Measurements from ENCODE around the gene IZUMO1.

DNA sequence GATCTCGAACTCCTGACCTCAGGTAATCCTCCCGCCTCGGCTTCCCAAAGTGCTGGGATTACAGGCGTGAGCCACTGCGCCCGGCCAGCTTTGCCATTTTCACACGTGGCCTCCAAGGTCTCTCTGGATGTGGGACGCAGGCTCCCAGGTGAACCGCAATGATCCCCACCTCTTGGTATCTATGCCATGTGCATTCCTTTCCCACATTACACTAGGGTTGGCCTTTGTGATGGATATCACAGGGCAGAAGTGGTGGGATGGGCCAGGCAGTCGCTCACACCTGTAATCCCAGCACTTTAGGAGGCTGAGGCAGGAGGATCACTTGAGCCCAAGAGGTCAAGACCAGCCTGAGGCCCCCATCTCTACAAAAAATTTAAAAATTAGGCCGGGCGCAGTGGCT, 31.0 kb upstream of the IZUMO1 start:
- TF ChIP-seq, protein P1, sequence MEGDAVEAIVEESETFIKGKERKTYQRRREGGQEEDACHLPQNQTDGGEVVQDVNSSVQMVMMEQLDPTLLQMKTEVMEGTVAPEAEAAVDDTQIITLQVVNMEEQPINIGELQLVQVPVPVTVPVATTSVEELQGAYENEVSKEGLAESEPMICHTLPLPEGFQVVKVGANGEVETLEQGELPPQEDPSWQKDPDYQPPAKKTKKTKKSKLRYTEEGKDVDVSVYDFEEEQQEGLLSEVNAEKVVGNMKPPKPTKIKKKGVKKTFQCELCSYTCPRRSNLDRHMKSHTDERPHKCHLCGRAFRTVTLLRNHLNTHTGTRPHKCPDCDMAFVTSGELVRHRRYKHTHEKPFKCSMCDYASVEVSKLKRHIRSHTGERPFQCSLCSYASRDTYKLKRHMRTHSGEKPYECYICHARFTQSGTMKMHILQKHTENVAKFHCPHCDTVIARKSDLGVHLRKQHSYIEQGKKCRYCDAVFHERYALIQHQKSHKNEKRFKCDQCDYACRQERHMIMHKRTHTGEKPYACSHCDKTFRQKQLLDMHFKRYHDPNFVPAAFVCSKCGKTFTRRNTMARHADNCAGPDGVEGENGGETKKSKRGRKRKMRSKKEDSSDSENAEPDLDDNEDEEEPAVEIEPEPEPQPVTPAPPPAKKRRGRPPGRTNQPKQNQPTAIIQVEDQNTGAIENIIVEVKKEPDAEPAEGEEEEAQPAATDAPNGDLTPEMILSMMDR (IDR thresholded peaks at IDR 0.05), result no peak
- no peak for TF ChIP-seq POLR2A (IDR thresholded peaks at IDR 0.05)
